Gastrocnemius medialis (tissue), 4 donors: ENCODE measurements around the gene TM9SF1.

Source experiments
- CTCF ChIP-seq, 5 experiments: fragments of 450-650 bp in 3 of 5; fragments of 200-600 bp in 2 of 5; sonication (generic) in 2 of 5; IDR thresholded peaks in 4 of 5; conservative IDR thresholded peaks in 1 of 5; 1 replicate in 4 of 5; 2 replicates in 1 of 5; pipeline ENCODE4 v1.5.1; 2016 to 2019; ENCODE audit warnings: antibody characterized with exemption in 5 of 5, mild to moderate bottlenecking in 3 of 5, moderate library complexity in 3 of 5
- POLR2A ChIP-seq, 2 donors: fragments of 450-650 bp; IDR thresholded peaks; one replicate each; pipeline ENCODE4 v1.6.1; 2017; ENCODE audit warnings: antibody characterized with exemption in 2 of 2, mild to moderate bottlenecking in 2 of 2, moderate library complexity in 2 of 2

GRCh38 chr14:24181371-24182077 lies 13.7 kb downstream of the TM9SF1 start:
- TF ChIP-seq POLR2A (IDR thresholded peaks at IDR 0.05) (no peak), CTCF (IDR thresholded peaks at IDR 0.05 in 4 of 5, conservative IDR thresholded peaks at IDR 0.05 in 1 of 5) (no peak)
